Left lung (tissue), 10 donors: Measurements from ENCODE around the gene BTG4. TPM values are rescaled to one million over a fixed set of nuclear protein-coding genes. Genes with fewer than 3 reads are reported as not detected.

Experiments used
- ATAC-seq: fragments of 200-7000 bp; cut with Tn5 transposase; one replicate; pipeline ENCODE4 v1.9.1; 2020; ENCODE audit warnings: moderate library complexity
- DNase-seq, 4 donors: peaks; one replicate each; pipeline ENCODE4 v3.0.0-alpha.2; 2013 to 2020
- H3K27ac ChIP-seq, 2 donors: fragments of 200-600 bp; sonication (generic) in 1 of 2; one replicate each; pipeline versions ENCODE4 v1.5.0 to v1.8.0; 2020 to 2021
- H3K27me3 ChIP-seq, 2 donors: fragments of 200-600 bp; sonication (generic) in 1 of 2; one replicate each; pipeline versions ENCODE4 v1.5.0 to v1.8.0; 2020 to 2021
- H3K36me3 ChIP-seq, 2 donors: fragments of 200-600 bp; sonication (generic) in 1 of 2; one replicate each; pipeline versions ENCODE4 v1.5.0 to v1.8.0; 2020 to 2021
- H3K4me1 ChIP-seq, 2 donors: fragments of 200-600 bp; one replicate each; pipeline ENCODE4 v1.8.0; 2021
- H3K4me3 ChIP-seq, 2 donors: fragments of 200-600 bp; sonication (generic) in 1 of 2; one replicate each; pipeline versions ENCODE4 v1.5.0 to v1.8.0; 2020 to 2021; ENCODE audit warnings: mild to moderate bottlenecking in 1 of 2
- H3K9me3 ChIP-seq, 2 donors: fragments of 200-600 bp; sonication (generic) in 1 of 2; one replicate each; pipeline versions ENCODE4 v1.5.0 to v1.8.0; 2020 to 2021
- intact Hi-C, 2 donors: fragments of 100-400 bp; cut with DNase I; formaldehyde crosslinking; loops; one replicate each; pipeline versions ENCODE4 v1.11.2 to v1.14.2; 2022
- microRNA-seq, 2 donors: library from miRNA; unstranded; fragments of <30 nt; microRNA quantifications; one replicate each; pipeline ENCODE4, GENCODE V29; 2019
- polyA plus RNA-seq, 6 donors: library from polyadenylated mRNA; unstranded; fragments of 120-200 nt; gene quantifications; one replicate each; pipeline ENCODE4 v1.2.1, GENCODE V29; 2013; ENCODE audit not compliant: insufficient read length in 6 of 6
- total RNA-seq, 2 donors: library from RNA; stranded (reverse); fragmentation: NEBNext Ultra II Directional; extraction: Animal tissue kit (Norgen Biotek cat#: 25700); gene quantifications; one replicate each; pipeline ENCODE4 v1.2.1, GENCODE V29; 2021
- TF ChIP-seq, protein P1 (sequence below), 2 donors: fragments of 200-600 bp; sonication (generic) in 1 of 2; IDR thresholded peaks; one replicate each; pipeline versions ENCODE4 v1.5.0 to v1.8.0; 2021; ENCODE audit warnings: antibody characterized with exemption in 2 of 2
- donor health status: DM: no; HTN: yes; CAD: no.
- donor health status: DM: no; HTN: no; CAD: no.

Gene BTG4
- total and polyA plus RNA-seq, 8 donors, result 0.20 to 0.43 TPM; not detected in 6

DNA sequence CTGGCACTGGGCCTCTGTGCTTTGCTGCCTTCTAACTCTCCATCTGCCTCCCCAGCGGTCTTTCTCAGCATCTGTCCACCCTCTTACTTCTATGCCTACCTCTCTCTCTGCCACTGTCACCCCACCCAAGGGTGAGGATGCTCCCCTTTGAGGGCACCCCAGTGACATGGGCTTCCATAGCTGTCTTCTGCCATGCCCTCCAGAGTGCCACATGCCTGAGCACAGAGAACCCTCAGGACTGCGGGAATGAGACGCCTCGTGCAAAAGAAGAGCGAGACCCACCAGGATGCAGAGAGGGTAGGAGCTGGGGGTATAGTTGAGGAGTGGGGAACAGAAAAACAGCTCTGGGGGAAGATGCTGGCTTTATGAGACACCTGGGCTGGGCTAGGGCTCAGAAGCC is 64.3 kb downstream of the BTG4 start:
- Histone ChIP-seq H3K27me3 (no peaks in the 10 kb centered on the region), H3K4me3 (no peak overlapping the region), H3K4me1 (peaks cover 0 to 13% of the 10 kb centered on the region in 2 donors), H3K36me3 (no peaks in the 10 kb centered on the region), H3K9me3 (no peaks in the 10 kb centered on the region), H3K27ac (no peak overlapping the region)
- DNase-seq (no peak), ATAC-seq (no peak)
- TF ChIP-seq, protein P1, sequence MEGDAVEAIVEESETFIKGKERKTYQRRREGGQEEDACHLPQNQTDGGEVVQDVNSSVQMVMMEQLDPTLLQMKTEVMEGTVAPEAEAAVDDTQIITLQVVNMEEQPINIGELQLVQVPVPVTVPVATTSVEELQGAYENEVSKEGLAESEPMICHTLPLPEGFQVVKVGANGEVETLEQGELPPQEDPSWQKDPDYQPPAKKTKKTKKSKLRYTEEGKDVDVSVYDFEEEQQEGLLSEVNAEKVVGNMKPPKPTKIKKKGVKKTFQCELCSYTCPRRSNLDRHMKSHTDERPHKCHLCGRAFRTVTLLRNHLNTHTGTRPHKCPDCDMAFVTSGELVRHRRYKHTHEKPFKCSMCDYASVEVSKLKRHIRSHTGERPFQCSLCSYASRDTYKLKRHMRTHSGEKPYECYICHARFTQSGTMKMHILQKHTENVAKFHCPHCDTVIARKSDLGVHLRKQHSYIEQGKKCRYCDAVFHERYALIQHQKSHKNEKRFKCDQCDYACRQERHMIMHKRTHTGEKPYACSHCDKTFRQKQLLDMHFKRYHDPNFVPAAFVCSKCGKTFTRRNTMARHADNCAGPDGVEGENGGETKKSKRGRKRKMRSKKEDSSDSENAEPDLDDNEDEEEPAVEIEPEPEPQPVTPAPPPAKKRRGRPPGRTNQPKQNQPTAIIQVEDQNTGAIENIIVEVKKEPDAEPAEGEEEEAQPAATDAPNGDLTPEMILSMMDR (IDR thresholded peaks at IDR 0.05), result no peak
- intact Hi-C loops, result loop anchor here in 1 of 2 donors (5.0 kb wide), 1 partner anchor 166 kb away; no protein-coding TSS in a partner anchor

DNA sequence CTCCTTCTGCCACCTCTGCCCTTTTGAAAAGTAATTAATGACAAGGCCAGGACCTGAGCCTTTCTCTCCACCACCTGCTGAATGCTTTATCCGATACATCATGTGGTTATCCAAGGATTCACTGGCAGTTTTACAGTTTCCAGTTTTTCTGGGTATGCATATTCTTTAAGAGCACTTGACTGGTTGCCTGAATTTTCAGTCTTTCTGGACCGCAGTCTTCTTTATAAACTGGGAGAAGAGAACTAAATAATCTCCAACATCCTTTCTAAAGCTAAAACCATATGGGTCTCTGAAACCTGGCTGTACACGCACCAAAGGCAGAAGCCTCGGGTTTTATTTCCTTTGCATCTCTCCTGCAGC is 65.1 kb downstream of the BTG4 start:
- no peaks in the 10 kb centered on the region for H3K27me3 ChIP-seq
- ATAC-seq (no peak), DNase-seq (no peak)
- no peak overlapping the region for H3K27ac ChIP-seq
- no peaks in the 10 kb centered on the region for H3K9me3 ChIP-seq
- H3K4me3 ChIP-seq, result no peak overlapping the region
- H3K36me3 ChIP-seq, result no peaks in the 10 kb centered on the region
- TF ChIP-seq, protein P1 (IDR thresholded peaks at IDR 0.05), result no peak
- intact Hi-C loops, result loop anchor here in 1 of 2 donors (5.0 kb wide), 1 partner anchor 165 kb away; no protein-coding TSS in a partner anchor
- peaks cover 0 to 13% of the 10 kb centered on the region in 2 donors for H3K4me1 ChIP-seq

DNA sequence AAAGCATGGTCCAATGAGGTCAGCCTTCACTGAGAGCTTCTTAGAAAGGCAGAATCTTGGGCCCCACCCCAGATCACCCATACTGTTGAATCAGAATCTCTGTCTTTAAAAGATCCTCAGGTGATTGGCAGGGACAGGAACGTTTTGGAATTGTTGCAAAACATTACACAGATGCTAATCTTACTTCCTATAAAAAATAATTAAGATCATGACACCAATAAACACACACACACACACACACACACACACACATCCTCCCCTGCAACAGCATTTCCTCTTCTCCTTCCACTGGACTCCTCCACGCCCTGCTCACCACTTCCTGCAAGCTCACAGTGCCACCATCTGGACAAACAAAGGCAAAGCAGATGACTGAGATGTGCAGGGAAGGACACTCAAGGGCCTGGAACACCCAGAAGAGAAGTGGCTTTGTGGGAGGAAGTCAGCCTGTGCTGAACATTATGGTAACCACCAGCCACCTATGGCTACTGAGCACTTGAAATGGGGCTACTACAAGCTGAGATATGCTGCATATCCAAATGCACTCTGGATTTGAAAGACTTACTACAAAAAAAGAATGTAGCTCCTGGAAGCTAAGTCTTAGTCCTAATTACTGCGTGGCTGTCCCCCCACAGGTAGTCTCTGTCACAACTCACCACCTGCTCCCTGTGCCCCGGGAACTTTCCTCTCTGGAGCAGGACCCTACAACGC is 65.6 kb downstream of the BTG4 start:
- DNase-seq, result peak in 3 of 4 donors; percentile 79 to 92 (median 86)
- intact Hi-C loops, result loop anchor here in 1 of 2 donors (5.0 kb wide), 1 partner anchor 164 kb away; no protein-coding TSS in a partner anchor
- TF ChIP-seq, protein P1 (IDR thresholded peaks at IDR 0.05), result peak; percentile 59 to 80
- peaks cover 0 to 13% of the 10 kb centered on the region in 2 donors for H3K4me1 ChIP-seq
- no peak overlapping the region for H3K4me3 ChIP-seq
- no peaks in the 10 kb centered on the region for H3K36me3 ChIP-seq
- H3K27ac ChIP-seq, result peak overlapping the region in 1 of 2 donors; percentile 14
- no peaks in the 10 kb centered on the region for H3K9me3 ChIP-seq
- peak; percentile 99 for ATAC-seq
- H3K27me3 ChIP-seq, result no peaks in the 10 kb centered on the region

DNA sequence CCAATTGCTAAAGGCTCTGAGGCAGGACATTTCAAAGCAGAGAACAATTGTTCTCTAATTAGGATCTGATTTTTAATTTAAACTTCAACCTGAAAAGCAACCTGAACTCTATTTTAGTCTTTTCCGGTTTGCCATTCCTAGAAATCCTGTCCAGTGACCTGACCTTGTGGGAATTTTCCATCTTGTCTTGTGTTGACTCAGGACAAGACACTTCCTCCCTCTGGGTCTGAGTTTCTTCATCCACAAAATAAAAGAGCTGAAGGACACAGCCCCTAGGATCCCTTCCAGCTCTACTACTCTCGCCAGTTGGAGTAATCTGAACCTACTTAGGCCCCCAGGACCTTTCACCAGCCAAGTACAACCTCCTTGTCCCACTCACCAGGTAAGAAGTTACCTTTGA is 66.6 kb downstream of the BTG4 start:
- intact Hi-C loops, result loop anchor here in 1 of 2 donors (5.0 kb wide), 1 partner anchor 163 kb away; no protein-coding TSS in a partner anchor
- no peaks in the 10 kb centered on the region for H3K36me3 ChIP-seq
- H3K9me3 ChIP-seq, result no peaks in the 10 kb centered on the region
- ATAC-seq (no peak), DNase-seq (no peak)
- H3K4me3 ChIP-seq, result no peak overlapping the region
- H3K4me1 ChIP-seq, result peaks cover 0 to 13% of the 10 kb centered on the region in 2 donors
- TF ChIP-seq, protein P1 (IDR thresholded peaks at IDR 0.05), result no peak
- no peaks in the 10 kb centered on the region for H3K27me3 ChIP-seq
- H3K27ac ChIP-seq, result peak overlapping the region in 1 of 2 donors; percentile 14

Small RNA genes lying within 50 kb of the gene (microRNA-seq; reads per million reads assigned to microRNA genes)
- gene MIR34B, result 3.8 to 139 reads per million in 2 donors
- gene MIR34C, result 32.9 to 1,513 reads per million in 2 donors

Other genes starting within 250 kb of the BTG4 start
- gene POU2AF3, start 213.8 kb downstream of the BTG4 start, total RNA-seq, result 1 to 10 TPM; 2.7 to 2.8 TPM
- gene POU2AF3, start 213.8 kb downstream of the BTG4 start, polyA plus RNA-seq, result 10 to 100 TPM in 4 of 6 donors, 1 to 10 TPM in 2; 8.7 to 14.4 (median 11.1) TPM
- 1 to 10 TPM; 1.3 to 4.5 TPM for gene POU2AF1, start 133.1 kb downstream of the BTG4 start, total RNA-seq
- gene POU2AF1, start 133.1 kb downstream of the BTG4 start, polyA plus RNA-seq, result 1 to 10 TPM in 2 of 6 donors, under 1 TPM in 4; 0.38 to 1.0 (median 0.93) TPM
- gene HOATZ, start 2.4 kb upstream of the BTG4 start, total RNA-seq, result 1 to 10 TPM in 1 of 2 donors, not detected in 1; 6.9 TPM
- 10 to 100 TPM in 2 of 6 donors, 1 to 10 TPM in 4; 2.0 to 13.7 (median 9.0) TPM for gene HOATZ, start 2.4 kb upstream of the BTG4 start, polyA plus RNA-seq
- 10 to 100 TPM in 1 of 2 donors, 1 to 10 TPM in 1; 9.6 to 19.8 TPM for gene LAYN, start 28.3 kb upstream of the BTG4 start, total RNA-seq
- gene LAYN, start 28.3 kb upstream of the BTG4 start, polyA plus RNA-seq, result 10 to 100 TPM; 12.3 to 18.2 (median 15.9) TPM
- 10 to 100 TPM; 23.3 to 32.3 TPM for gene SIK2, start 90.1 kb upstream of the BTG4 start, total RNA-seq
- gene SIK2, start 90.1 kb upstream of the BTG4 start, polyA plus RNA-seq, result 10 to 100 TPM; 28.3 to 35.1 (median 31.1) TPM